Prostate gland (tissue), 2 donors: ENCODE measurements around the gene CCDC73.

ENCODE experiments used
- CTCF ChIP-seq, 4 experiments: fragments of 200-600 bp in 2 of 4; fragments of 450-650 bp in 2 of 4; sonication (generic) in 2 of 4; IDR thresholded peaks; 1 replicate in 3 of 4; 2 replicates in 1 of 4; pipeline ENCODE4 v1.5.1; 2016 to 2019; ENCODE audit warnings: antibody characterized with exemption in 4 of 4, mild to moderate bottlenecking in 2 of 4, moderate library complexity in 2 of 4
- POLR2AphosphoS5 ChIP-seq: sonication (generic); formaldehyde crosslinking; IDR thresholded peaks from one replicate; pipeline ENCODE4 v1.6.1; 2017; ENCODE audit warnings: antibody characterized with exemption

DNA sequence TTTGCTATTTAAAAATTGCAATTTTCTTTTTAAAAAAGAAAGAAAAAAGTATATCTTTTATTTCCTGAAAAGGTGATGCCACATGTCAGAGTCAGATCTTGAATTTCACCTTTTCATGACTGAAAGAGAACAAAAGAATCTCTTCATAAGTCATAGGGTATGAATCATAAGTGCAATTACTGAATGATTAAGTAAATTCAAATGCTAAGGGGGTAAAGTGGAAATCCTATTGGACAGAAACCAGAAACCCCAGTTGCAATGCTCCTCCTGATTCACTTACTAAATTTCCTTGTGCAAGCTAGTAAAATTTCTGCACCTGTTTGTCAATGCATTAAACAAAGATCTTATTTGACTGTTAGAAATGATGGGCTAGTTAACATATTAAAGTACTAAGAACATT, 27.1 kb upstream of the CCDC73 start:
- TF ChIP-seq CTCF (IDR thresholded peaks at IDR 0.05) (no peak), POLR2AphosphoS5 (no peak)
